Hair follicular keratinocyte (primary cell): ENCODE results near the gene MAGI2. TPM values are rescaled to one million over a fixed set of nuclear protein-coding genes. Genes with fewer than 3 reads are reported as not detected.

Source experiments
- total RNA-seq: library from RNA; depleted of rRNA; stranded (reverse); fragments of >200 nt; gene quantifications from 2 replicates; pipeline ENCODE4 v1.2.3, GENCODE V29; 2015

Gene MAGI2
- total RNA-seq = 0.04 and 0.23 TPM in 2 replicates

GRCh38 chr7:79453558-79454360 lies at the start of gene MAGI2:
TSS of gene MAGI2 (minus strand) at chr7:79453667. CDS start at chr7:79453320, 347 bp downstream.

